ENCODE data around the gene MROH7.
"Not testable (repeated sequence)": the region's sequence is repeated elsewhere in the genome, so short reads cannot be mapped to it uniquely, and the experiment has no call there.

MROH7 gene

GRCh38 chr1:54615531-54616279 is 25.9 kb upstream of the MROH7 start:
- DNase-seq (ENCODE audit: low spot score) = no peak
- in situ Hi-C loops (cut with MboI; ENCODE audit: low pct_unique_long_range_greater_than_20kb, low sequenced_read_pairs, unreplicated experiment) = no loop called here
- TF ChIP-seq, protein P1, sequence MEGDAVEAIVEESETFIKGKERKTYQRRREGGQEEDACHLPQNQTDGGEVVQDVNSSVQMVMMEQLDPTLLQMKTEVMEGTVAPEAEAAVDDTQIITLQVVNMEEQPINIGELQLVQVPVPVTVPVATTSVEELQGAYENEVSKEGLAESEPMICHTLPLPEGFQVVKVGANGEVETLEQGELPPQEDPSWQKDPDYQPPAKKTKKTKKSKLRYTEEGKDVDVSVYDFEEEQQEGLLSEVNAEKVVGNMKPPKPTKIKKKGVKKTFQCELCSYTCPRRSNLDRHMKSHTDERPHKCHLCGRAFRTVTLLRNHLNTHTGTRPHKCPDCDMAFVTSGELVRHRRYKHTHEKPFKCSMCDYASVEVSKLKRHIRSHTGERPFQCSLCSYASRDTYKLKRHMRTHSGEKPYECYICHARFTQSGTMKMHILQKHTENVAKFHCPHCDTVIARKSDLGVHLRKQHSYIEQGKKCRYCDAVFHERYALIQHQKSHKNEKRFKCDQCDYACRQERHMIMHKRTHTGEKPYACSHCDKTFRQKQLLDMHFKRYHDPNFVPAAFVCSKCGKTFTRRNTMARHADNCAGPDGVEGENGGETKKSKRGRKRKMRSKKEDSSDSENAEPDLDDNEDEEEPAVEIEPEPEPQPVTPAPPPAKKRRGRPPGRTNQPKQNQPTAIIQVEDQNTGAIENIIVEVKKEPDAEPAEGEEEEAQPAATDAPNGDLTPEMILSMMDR (IDR thresholded peaks at IDR 0.05; ENCODE audit: extremely low read depth, insufficient read depth, missing control alignments) = no peak

- no peak for DNase-seq (ENCODE audit: low spot score)
- in situ Hi-C loops (cut with MboI; ENCODE audit: low pct_unique_long_range_greater_than_20kb, low sequenced_read_pairs, unreplicated experiment) = no loop called here
Measured at GRCh38 chr1:54619749-54620148, 21.8 kb upstream of the MROH7 start.

GRCh38 chr1:54623216-54624007 is 18.2 kb upstream of the MROH7 start, which contains the start of gene FAM151A:
FAM151A (minus strand) TSS chr1:54623525; CDS start chr1:54623395, 130 bp downstream.
- TF ChIP-seq, protein P1 (IDR thresholded peaks at IDR 0.05; ENCODE audit: extremely low read depth, insufficient read depth, missing control alignments) = no peak
- in situ Hi-C loops (cut with MboI; ENCODE audit: low pct_unique_long_range_greater_than_20kb, low sequenced_read_pairs, unreplicated experiment) = no loop called here
- no peak for DNase-seq (ENCODE audit: low spot score)

More at GRCh38 chr1:54619749-54620148, 21.8 kb upstream of the MROH7 start:
- TF ChIP-seq, protein P1 (IDR thresholded peaks at IDR 0.05; ENCODE audit: extremely low read depth, insufficient read depth, missing control alignments) = no peak

- TF ChIP-seq, protein P1 (IDR thresholded peaks at IDR 0.05; ENCODE audit: extremely low read depth, insufficient read depth, missing control alignments) = no peak
- in situ Hi-C loops (cut with MboI; ENCODE audit: low pct_unique_long_range_greater_than_20kb, low sequenced_read_pairs, unreplicated experiment) = no loop called here
- DNase-seq (ENCODE audit: low spot score) = no peak
Measured at GRCh38 chr1:54624466-54625464, 16.8 kb upstream of the MROH7 start.

- TF ChIP-seq, protein P1 (IDR thresholded peaks at IDR 0.05; ENCODE audit: extremely low read depth, insufficient read depth, missing control alignments) = no peak
- no peak for DNase-seq (ENCODE audit: low spot score)
Measured at GRCh38 chr1:54627196-54627595, 14.4 kb upstream of the MROH7 start.

DNA sequence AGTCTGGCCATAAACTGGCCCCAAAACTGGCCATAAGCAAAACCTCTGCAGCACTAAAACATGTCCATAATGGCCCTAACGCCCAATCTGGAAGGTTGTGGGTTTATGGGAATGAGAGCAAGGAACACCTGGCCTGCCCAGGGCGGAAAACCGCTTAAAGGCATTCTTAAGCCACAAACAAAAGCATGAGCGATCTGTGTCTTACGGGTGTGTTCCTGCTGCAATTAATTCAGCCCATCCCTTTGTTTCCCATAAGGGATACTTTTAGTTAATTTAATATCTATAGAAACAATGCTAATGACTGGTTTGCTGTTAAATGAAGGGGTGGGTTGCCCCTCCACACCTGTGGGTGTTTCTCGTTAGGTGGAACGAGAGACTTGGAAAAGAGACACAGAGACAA is 5.8 kb upstream of the MROH7 start:
- in situ Hi-C loops (cut with MboI; ENCODE audit: low pct_unique_long_range_greater_than_20kb, low sequenced_read_pairs, unreplicated experiment); DNase-seq (ENCODE audit: low spot score): not testable (repeated sequence)

More at GRCh38 chr1:54627196-54627595, 14.4 kb upstream of the MROH7 start:
- in situ Hi-C loops (cut with MboI; ENCODE audit: low pct_unique_long_range_greater_than_20kb, low sequenced_read_pairs, unreplicated experiment) = no loop called here

DNA sequence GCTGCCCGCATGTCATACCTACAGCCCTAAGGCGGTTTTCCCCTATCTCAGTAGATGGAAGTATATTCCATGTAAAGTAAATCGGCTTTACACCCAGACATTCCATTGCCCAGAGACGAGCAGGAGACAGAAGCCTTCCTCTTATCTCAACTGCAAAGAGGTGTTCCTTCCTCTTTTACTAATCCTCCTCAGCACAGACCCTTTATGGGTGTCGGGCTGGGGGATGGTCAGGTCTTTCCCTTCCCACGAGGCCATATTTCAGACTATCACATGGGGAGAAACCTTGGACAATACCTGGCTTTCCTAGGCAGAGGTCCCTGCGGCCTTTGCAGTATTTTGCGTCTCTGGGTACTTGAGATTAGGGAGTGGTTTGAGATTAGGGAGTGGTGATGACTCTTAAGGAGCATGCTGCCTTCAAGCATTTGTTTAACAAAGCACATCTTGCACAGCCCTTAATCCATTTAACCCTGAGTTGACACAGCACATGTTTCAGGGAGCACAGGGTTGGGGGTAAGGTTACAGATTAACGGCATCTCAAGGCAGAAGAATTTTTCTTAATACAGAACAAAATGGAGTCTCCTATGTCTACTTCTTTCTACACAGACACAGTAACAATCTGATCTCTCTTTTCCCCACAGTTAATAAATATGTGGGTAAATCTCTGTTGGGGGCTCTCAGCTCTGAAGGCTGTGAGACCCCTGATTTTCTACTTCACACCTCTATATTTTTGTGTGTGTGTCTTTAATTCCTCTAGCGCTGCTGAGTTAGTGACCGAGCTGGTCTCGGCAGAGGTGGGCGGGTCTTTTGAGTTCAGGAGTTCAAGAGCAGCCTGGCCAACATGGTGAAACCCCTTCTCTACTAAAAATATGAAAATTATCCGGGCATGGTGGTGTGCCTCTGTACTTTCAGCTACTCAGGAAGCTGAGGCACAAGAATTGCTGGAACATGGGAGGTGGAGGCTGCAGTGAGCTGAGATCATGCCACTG is 4.8 kb upstream of the MROH7 start:
- in situ Hi-C loops (cut with MboI; ENCODE audit: low pct_unique_long_range_greater_than_20kb, low sequenced_read_pairs, unreplicated experiment); DNase-seq (ENCODE audit: low spot score): not testable (repeated sequence)
